ENCODE data around the gene COPS6.

Gene COPS6

GRCh38 chr7:100061518-100062193 lies 27.1 kb upstream of the COPS6 start:
- TF ChIP-seq TAF1 (IDR thresholded peaks at IDR 0.05; ENCODE audit: low read depth, low read length) (no peak), PAX5 (IDR thresholded peaks at IDR 0.05; ENCODE audit: insufficient read depth, low read length, severe bottlenecking) (no peak), POLR2A (IDR thresholded peaks at IDR 0.05; ENCODE audit: low read depth, low read length) (no peak), SPI1 (IDR thresholded peaks at IDR 0.05; ENCODE audit: low read depth, low read length) (no peak), POU2F2 (IDR thresholded peaks at IDR 0.05; ENCODE audit: low read depth, low read length) (no peak), POLR2AphosphoS5 (IDR thresholded peaks at IDR 0.05; ENCODE audit: low read depth, low read length) (no peak)
- DNase-seq (ENCODE audit: insufficient read length, low spot score) (no peak), FAIRE-seq (no peak)

GRCh38 chr7:100063376-100063775 lies 25.4 kb upstream of the COPS6 start:
- FAIRE-seq, result no peak
- TF ChIP-seq POLR2A (IDR thresholded peaks at IDR 0.05; ENCODE audit: low read depth, low read length) (no peak), SPI1 (IDR thresholded peaks at IDR 0.05; ENCODE audit: low read depth, low read length) (no peak), POU2F2 (IDR thresholded peaks at IDR 0.05; ENCODE audit: low read depth, low read length) (no peak), TAF1 (IDR thresholded peaks at IDR 0.05; ENCODE audit: low read depth, low read length) (no peak), POLR2AphosphoS5 (IDR thresholded peaks at IDR 0.05; ENCODE audit: low read depth, low read length) (no peak), PAX5 (IDR thresholded peaks at IDR 0.05; ENCODE audit: insufficient read depth, low read length, severe bottlenecking) (no peak)

GRCh38 chr7:100064162-100064561 lies 24.6 kb upstream of the COPS6 start:
- no peak for DNase-seq (ENCODE audit: insufficient read length, low spot score)
- no peak for FAIRE-seq
- no peak for TF ChIP-seq PAX5 (IDR thresholded peaks at IDR 0.05; ENCODE audit: insufficient read depth, low read length, severe bottlenecking)
- TF ChIP-seq POLR2A (IDR thresholded peaks at IDR 0.05; ENCODE audit: low read depth, low read length), result no peak
- no peak for TF ChIP-seq SPI1 (IDR thresholded peaks at IDR 0.05; ENCODE audit: low read depth, low read length)
- TF ChIP-seq POU2F2 (IDR thresholded peaks at IDR 0.05; ENCODE audit: low read depth, low read length), result no peak
- TF ChIP-seq POLR2AphosphoS5 (IDR thresholded peaks at IDR 0.05; ENCODE audit: low read depth, low read length), result no peak
- TF ChIP-seq TAF1 (IDR thresholded peaks at IDR 0.05; ENCODE audit: low read depth, low read length), result no peak

More at GRCh38 chr7:100063376-100063775, 25.4 kb upstream of the COPS6 start:
- no peak for DNase-seq (ENCODE audit: insufficient read length, low spot score)

- no peak for DNase-seq (ENCODE audit: insufficient read length, low spot score)
- TF ChIP-seq POU2F2 (IDR thresholded peaks at IDR 0.05; ENCODE audit: low read depth, low read length), result no peak
- FAIRE-seq, result no peak
These were observed 23.1 kb upstream of the COPS6 start for GRCh38 chr7:100065452-100066186.

GRCh38 chr7:100066953-100067352 lies 21.8 kb upstream of the COPS6 start:
- FAIRE-seq (no peak), DNase-seq (ENCODE audit: insufficient read length, low spot score) (no peak)
- peak; percentile 47; the same call in 1 of the 2 replicates for TF ChIP-seq POLR2AphosphoS5 (IDR thresholded peaks at IDR 0.05; ENCODE audit: low read depth, low read length)
- no peak for TF ChIP-seq SPI1 (IDR thresholded peaks at IDR 0.05; ENCODE audit: low read depth, low read length)
- TF ChIP-seq PAX5 (IDR thresholded peaks at IDR 0.05; ENCODE audit: insufficient read depth, low read length, severe bottlenecking), result no peak

- FAIRE-seq (no peak), DNase-seq (ENCODE audit: insufficient read length, low spot score) (no peak)
- TF ChIP-seq PAX5 (IDR thresholded peaks at IDR 0.05; ENCODE audit: insufficient read depth, low read length, severe bottlenecking) (no peak), POLR2A (IDR thresholded peaks at IDR 0.05; ENCODE audit: low read depth, low read length) (0 out of 2 replicates have a peak, but pooled peaks have one; percentile 27), TAF1 (IDR thresholded peaks at IDR 0.05; ENCODE audit: low read depth, low read length) (no peak), SPI1 (IDR thresholded peaks at IDR 0.05; ENCODE audit: low read depth, low read length) (no peak)
These were observed 18.8 kb upstream of the COPS6 start for GRCh38 chr7:100069991-100070390.

- DNase-seq (ENCODE audit: insufficient read length, low spot score) (no peak), FAIRE-seq (no peak)
- TF ChIP-seq POLR2AphosphoS5 (IDR thresholded peaks at IDR 0.05; ENCODE audit: low read depth, low read length) (peak; percentile 65), PAX5 (IDR thresholded peaks at IDR 0.05; ENCODE audit: insufficient read depth, low read length, severe bottlenecking) (no peak)
These were observed 17.6 kb upstream of the COPS6 start for GRCh38 chr7:100071018-100071723.

- TF ChIP-seq SPI1 (IDR thresholded peaks at IDR 0.05; ENCODE audit: low read depth, low read length), result no peak
- no peak for TF ChIP-seq TAF1 (IDR thresholded peaks at IDR 0.05; ENCODE audit: low read depth, low read length)
- no peak for TF ChIP-seq POLR2A (IDR thresholded peaks at IDR 0.05; ENCODE audit: low read depth, low read length)
- no peak for TF ChIP-seq PAX5 (IDR thresholded peaks at IDR 0.05; ENCODE audit: insufficient read depth, low read length, severe bottlenecking)
- TF ChIP-seq POU2F2 (IDR thresholded peaks at IDR 0.05; ENCODE audit: low read depth, low read length), result no peak
- no peak for TF ChIP-seq POLR2AphosphoS5 (IDR thresholded peaks at IDR 0.05; ENCODE audit: low read depth, low read length)
- FAIRE-seq (no peak), DNase-seq (ENCODE audit: insufficient read length, low spot score) (no peak)
These were observed 16.3 kb upstream of the COPS6 start for GRCh38 chr7:100072462-100072861.

- DNase-seq (ENCODE audit: insufficient read length, low spot score), result no peak
- no peak for TF ChIP-seq POU2F2 (IDR thresholded peaks at IDR 0.05; ENCODE audit: low read depth, low read length)
- TF ChIP-seq SPI1 (IDR thresholded peaks at IDR 0.05; ENCODE audit: low read depth, low read length), result no peak
- no peak for TF ChIP-seq POLR2AphosphoS5 (IDR thresholded peaks at IDR 0.05; ENCODE audit: low read depth, low read length)
- no peak for TF ChIP-seq TAF1 (IDR thresholded peaks at IDR 0.05; ENCODE audit: low read depth, low read length)
- no peak for TF ChIP-seq PAX5 (IDR thresholded peaks at IDR 0.05; ENCODE audit: insufficient read depth, low read length, severe bottlenecking)
- no peak for TF ChIP-seq POLR2A (IDR thresholded peaks at IDR 0.05; ENCODE audit: low read depth, low read length)
- FAIRE-seq, result no peak
These were observed 13.9 kb upstream of the COPS6 start for GRCh38 chr7:100074841-100075240.
